DMS79 (cell line): ENCODE measurements around the gene ARF6.
A peak's percentile ranks its signal among the peaks of the same experiment; 100 is the strongest.
"Not testable (repeated sequence)": the region's sequence is repeated elsewhere in the genome, so short reads cannot be mapped to it uniquely, and the experiment has no call there.

ENCODE experiments used
- DNase-seq: peaks from one replicate; lab custom pipeline; 2025; lab: John Stamatoyannopoulos, UW

ARF6 gene

DNA sequence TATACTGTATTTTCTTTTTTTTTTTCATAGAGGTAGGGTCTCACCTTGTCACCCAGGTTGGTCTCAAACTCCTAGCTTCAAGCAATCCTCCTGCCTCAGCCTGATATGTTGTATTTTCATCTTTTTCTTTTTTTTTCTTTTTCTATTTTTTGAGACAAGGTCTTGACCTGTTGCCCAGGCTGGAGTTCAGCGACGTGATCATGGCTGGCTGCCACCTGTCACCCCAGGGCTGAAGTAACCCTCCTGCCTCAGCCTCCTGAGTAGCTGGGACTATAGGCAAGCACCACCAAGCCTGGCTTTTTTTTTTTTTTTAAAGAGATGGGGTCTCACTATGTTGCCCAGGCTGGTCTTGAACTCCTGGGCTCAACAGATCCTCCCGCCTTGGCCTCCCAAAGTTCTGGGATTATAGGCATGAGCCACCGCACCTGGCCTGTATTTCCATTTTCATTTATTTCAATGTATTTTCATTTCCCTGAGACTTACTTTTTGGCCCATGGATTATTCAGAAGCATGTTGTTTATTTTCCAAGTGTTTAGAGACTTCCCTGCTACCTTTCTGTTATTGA lies 16.2 kb upstream of the ARF6 start:
- no peak for DNase-seq

DNA sequence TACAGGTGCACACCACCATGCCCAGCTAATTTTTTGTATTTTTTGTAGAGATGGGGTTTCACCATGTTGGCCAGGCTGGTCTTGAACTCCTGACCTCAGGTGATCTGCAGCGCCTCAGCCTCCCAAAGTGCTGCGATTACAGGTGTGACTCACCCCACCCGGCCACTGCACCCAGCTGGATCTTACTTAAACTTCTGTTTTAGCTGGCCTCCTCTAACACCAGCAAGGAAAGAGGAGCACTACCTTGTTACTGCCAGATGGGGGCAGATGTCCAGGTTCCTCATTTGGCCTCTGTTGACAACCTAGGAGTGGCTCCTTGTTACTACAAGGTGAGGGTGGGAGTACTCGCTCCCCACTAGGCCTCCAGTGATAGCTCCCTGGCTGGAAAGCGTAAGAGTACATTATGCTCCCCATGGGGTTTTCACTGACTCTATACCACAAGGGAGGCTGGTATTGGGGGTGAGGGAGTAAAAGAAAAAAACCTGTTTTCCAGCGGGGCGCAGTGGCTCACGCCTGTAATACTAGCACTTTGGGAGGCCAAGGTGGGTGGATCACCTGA lies 13.2 kb upstream of the ARF6 start:
- DNase-seq, result peak; percentile 34

DNA sequence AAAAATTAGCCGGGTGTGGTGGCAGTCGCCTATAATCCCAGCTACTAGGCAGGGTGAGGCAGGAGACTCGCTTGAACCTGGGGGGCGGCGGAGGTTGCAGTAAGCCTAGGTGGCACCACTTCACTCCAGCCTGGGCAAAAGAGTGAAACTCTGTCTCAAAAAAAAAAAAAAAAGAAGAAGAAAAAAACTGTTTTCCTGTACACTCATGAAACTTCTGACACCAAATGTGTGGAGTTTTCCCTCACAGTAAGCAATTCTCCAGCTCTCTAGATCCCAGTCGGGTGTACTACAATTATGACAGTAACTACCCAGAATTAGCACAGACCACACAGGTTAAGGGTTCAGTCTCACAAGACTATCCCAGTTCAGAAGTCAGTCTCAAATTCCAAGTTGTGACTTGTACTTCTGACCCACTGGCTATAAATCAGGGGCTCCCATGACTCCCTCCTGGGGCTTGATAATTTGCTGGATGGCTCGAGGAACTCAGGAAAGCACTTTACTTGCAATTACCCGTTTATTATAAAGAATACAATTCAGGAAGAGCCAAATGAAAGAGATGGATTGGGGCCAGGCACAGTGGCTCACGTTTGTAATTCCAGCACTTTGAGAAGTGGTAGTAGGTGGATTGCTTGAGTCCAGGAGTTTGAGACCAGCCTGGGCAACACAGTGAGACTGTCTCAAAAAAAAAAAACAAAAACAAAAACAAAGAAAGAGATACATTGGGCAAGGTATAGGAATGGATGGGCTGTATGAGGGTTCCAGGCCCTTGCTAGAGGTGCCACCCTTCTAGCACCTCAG lies 12.4 kb upstream of the ARF6 start:
- peak; percentile 72 for DNase-seq

DNA sequence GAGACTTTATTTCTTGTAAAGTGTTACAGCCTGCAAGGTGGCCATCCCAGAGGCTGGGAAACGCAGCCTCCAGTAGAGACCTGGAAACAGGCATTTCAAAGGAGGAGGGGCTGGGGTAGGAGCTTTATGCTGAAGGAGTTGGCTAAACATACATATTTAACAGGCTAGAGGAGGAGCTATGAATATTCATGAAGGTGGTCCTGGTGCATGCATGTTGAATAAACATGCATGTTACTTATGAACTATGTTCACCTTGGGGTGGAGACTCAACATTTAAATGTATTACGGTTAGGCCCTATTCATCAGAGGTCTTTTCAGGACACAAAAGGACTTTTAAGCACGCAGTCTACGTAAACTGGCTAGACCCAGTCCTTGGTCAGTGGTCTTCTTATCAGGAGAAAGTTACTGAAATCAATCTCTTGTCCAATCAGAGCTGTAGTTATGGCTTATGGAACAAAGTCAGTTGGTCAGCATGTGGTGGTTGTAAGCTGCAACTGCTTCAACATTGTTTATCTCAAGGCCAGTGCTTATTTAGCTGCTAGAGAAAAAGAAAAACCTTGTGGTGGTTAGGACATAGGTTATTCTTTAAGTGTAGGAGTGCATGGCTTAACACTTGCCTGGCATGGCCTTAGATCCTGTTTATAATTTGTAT lies 11.4 kb upstream of the ARF6 start:
- no peak for DNase-seq

DNA sequence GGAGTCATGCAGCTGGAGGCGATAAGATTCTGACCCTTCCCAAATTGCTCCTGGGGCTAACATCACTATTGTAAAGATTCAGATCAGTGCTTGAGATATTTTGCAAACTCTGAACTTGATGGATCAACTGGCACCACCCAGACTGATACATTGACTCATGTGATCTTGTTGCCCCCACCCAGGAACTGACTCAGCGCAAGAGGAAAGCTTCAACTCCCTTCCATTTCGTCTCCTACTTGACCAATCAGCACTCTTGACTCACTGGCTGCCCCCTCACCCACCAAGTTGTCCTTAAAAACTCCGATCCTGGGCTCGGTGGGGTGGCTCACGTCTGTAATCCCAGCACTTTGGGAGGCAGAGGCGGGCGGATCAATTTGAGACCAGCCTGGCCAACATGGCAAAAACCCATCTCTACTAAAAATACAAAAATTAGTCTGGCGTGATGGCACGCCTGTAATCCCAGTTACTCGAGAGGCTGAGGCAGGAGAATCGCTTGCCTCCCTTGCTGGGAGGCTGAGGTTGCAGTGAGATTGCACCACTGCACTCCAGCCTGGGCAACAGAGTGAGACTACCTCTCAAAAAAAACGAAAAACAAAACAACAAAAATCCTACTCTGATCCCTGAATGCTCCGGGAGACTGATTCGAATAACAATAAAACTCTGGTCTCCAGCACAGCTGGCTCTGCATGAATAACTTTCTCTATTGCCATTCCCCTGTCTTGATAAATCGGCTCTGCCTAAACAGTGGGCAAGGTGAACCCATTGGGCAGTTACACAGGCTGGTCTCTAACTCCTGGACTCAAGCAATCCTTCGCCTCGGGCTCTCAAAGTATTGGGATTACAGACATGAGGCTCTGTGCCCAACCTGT lies 9.8 kb upstream of the ARF6 start:
- no peak for DNase-seq

DNA sequence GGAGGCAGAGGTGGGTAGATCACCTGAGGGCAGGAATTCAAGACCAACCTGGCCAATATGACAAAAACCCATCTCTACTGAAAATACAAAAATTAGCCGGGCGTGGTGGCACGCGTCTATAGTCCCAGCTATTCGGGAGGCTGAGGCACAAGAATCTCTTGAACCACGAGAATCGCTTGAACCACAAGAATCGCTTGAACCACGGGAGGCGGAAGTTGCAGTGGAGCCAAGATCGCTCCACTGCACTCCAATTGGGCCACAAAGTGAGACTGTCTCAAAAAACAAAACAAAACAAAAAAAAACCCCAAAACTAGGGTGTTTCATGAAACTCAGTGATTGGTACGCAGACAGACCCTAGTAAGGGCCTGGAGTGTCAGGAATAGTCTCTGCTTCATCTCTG lies 6.4 kb upstream of the ARF6 start:
- DNase-seq, result no peak

DNA sequence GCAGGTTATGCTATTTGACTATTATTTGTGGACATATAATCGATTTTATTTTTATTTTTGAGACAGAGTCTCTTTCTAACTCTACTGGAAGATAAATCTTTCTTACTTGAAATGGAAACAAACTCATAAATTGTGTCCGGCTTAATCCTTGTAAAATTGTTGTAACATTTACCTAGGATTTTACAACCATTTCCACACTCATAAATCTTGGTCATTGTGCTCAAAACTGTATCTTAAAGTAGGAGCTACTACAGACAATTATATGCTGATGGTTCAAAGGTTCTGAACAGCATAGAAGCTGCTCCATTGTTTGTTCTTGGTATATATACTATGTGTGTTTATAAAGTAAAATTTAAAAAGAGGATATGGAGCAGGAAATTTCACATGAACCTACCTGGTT lies 4.6 kb upstream of the ARF6 start:
- no peak for DNase-seq

DNA sequence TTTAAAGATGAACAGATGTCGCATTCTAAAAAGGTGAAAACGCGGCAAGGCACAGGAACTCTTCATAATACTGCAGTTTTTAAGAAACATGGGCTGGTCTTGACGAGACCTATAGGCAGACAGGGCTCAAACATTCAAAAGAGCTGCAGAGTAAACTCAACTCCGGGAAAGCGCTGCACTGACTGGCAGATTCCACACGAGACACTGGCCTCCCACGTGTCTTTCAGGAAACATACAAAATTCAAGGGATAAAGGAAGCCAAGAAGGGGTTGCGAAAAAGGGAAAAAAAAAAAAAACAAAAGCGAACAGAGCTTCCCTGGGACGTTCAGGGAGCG lies 614 bp upstream of the ARF6 start:
- peak; percentile 82 for DNase-seq

DNA sequence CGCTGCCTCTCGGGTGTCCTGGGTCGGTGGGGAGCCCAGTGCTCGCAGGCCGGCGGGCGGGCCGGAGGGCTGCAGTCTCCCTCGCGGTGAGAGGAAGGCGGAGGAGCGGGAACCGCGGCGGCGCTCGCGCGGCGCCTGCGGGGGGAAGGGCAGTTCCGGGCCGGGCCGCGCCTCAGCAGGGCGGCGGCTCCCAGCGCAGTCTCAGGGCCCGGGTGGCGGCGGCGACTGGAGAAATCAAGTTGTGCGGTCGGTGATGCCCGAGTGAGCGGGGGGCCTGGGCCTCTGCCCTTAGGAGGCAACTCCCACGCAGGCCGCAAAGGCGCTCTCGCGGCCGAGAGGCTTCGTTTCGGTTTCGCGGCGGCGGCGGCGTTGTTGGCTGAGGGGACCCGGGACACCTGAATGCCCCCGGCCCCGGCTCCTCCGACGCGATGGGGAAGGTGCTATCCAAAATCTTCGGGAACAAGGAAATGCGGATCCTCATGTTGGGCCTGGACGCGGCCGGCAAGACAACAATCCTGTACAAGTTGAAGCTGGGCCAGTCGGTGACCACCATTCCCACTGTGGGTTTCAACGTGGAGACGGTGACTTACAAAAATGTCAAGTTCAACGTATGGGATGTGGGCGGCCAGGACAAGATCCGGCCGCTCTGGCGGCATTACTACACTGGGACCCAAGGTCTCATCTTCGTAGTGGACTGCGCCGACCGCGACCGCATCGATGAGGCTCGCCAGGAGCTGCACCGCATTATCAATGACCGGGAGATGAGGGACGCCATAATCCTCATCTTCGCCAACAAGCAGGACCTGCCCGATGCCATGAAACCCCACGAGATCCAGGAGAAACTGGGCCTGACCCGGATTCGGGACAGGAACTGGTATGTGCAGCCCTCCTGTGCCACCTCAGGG lies 679 bp downstream of the ARF6 start:
- no peak for DNase-seq

DNA sequence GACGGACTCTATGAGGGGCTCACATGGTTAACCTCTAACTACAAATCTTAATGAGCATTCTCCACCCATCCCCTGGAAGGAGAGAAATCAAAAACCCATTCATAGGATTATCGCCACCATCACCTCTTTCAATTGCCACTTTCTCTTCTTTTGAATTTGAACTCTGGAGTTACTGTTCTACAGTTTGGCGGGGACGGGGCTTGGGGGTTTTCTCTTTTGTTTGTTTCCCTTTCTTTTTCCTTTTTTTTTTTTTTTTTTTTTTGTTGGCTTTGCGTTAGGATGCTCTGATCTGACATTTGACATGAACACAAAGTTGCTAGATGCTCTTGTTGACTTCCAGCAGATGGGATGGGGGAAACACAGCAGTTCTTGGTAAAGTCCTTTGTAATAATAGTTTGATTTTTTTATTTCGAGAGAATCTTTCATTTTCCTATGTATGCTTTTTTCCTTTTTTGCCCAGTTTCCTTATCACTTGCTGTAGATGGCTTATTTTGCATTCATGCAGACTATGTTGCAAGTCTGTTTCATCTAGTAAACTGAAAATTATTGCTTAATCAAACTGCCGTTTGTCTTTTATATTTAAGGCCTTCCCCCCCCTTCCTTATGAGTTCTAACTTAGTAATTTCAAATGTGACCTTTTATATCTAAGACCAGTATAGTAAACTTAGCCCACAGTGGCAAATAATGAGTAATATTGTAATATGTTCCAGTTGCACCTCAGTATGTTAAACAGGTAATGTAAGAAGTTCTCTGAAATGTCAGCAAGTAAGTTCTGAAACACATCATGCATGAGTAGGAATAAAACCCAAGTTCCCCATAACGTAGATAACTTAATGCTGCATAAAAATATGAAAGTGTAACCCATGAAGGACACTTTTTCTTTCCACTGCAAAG lies 1.6 kb downstream of the ARF6 start:
- not testable (repeated sequence) for DNase-seq

DNA sequence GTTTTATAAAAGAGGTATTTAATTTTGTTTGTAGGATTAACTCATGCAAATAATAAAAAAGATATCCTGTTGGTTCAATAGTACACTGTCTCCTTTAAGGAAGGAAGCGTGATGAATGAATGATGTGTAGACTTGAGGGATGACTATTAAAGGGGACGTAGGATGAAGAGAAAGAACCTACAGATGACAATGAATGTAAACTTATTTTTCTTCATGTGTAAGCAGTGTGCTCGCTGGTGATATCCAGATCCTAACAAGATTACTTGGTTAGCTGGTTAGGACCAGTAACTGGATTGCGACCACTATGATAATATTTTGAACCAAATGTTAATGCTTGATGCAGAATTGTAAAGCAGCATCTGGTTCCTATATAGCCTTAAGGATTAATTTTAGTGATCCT lies 2.6 kb downstream of the ARF6 start:
- DNase-seq, result no peak

DNA sequence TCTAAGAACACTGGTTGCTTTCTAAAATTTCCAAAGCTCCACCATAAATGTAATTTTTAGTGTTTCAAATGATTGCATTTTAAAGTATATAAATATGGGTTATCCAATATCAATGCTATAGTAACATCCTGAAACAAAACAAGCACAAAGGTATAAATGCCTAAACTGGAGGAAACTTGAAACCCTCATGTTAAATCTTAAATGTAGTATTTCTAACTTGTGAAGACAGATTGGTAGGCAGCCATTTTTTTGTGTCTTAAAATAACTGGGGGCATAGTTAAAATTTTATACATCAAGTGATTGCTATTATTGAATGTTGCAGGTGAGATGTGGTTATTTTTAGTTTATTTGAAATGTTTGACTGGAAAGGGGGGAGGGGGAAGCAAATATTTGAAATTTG lies 3.4 kb downstream of the ARF6 start:
- DNase-seq, result not testable (repeated sequence)

DNA sequence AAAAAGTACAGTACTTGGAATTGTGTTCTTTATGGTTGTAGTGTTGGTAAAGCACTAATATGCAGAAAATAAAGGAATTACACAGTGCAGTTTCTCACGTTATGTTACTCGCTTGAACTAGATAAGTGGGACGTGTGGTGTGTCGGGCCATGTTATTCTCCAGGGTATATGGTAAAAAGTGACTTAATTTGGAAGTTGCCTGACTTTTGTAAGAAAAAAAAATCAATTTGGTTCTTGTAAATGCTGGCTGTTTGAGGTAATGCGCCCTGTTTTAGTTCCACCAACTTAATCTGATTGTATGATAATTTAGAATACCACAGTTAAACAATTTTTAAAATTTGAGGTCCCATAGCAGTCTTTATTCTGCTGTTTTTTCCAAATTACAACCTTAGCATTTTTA lies 4.1 kb downstream of the ARF6 start:
- no peak for DNase-seq

DNA sequence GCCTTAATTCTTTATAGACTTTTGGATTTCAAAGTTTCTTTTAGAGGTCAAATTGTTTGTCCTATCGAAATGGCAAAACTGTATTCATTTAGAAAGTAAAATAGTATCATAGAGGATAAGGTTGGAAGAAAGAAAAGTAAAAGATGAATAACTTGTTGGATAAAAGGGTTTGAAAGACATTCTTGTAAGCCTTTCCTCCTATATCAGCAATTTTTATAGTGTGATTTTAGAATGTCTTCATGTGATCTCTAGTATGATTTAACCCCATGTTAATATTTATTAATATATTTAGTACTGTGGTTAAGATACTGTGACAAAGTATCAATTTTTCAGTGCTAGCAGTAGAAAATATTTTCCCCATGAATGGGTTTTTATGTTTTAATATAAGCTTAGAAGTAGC lies 4.5 kb downstream of the ARF6 start:
- no peak for DNase-seq

DNA sequence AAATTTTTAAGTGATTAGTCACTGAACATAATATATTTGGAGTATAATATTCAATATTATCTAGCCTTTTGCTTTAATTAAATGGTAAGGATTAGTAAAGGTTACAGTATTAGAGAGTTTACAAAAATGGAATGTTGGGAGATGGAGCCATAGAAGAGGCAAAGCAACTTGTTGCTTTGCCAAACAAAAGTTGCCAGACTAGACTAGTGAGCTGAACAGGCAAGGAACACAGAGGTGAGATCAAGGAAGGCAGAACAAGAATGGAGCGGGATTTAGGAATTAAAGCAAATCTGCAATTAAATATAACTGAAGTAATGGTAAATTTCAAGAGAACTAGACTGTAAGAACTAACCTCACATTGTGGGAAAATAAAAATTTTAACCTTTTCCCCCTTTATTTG lies 5.1 kb downstream of the ARF6 start:
- DNase-seq, result no peak

DNA sequence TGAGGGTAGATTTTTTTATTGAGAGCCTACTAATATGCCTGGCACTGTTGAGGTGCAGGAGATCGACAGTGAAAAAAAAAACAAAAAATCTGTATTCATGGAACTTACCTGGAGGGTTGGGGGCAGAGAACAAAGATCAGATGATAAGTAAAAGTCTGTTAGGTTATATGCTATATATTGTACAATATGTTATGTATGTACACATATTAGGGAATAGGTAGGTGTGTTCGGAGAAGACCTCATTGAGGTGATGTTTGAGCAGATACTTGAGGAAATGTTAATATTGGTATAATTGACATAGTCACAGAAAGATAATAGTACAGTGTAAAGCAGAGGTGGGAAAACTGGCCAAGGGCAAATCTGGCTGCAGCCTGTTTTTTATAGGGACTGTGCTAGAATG lies 5.6 kb downstream of the ARF6 start:
- DNase-seq, result no peak

DNA sequence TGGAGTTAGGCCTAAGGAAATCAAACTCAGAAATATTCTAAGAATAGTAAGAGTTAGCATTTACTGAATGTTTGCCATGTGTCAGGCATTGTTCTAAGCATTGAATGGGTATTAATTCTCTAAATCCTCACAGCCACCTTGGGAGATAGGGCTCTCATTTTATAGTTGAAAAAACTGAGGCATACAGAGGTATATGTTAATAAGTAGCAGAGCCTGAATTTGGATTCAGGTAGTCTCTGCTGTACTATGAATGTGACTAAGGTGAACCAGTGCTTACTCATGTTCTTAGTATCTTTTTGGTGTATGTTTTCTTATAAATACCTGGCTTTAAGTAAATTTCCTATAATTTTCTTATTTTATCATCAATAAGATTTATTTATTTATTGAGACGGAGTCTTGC lies 8.1 kb downstream of the ARF6 start:
- no peak for DNase-seq

DNA sequence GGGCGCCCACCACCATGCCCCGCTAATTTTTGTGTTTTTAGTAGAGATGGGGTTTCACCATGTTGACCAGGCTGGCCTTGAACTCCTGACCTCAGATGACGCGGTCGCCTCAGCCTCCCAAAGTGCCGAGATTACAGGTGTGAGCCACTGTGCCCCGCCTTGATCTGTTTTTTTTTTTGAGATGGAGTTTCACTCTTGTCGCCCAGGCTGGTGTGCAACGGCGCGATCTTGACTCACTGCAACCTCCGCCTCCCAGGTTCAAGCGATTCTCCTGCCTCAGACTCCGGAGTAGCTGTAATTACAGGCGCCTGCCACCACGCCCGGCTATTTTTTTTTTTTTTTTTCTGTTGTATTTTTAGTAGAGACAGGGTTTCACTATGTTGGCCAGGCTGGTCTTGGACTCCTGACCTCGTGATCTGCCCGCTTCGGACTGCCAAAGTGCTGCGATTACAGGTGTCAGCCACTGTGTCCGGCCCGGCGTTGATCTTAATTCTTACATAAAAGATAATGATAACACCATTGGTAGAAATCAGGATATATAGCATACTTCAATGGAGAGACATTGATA lies 9.9 kb downstream of the ARF6 start:
- not testable (repeated sequence) for DNase-seq

DNA sequence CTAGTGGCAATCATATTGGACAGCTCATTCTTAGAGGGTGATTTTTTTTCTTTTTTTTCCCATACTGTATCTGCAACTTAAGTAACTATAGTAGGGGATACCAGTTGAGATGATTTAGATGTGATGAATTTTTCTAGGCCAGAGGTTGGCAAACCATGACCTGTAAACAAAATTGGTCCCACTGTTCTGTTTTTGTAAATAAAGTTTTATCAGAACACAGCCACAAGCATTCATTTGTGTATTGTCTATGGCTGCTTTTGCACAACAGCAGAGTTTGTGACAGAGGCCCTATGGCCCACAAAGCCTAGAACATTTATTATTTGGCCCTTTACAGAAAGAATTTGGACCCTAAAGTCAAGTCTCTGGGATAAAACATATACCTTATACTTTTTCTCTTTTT lies 11.4 kb downstream of the ARF6 start:
- no peak for DNase-seq

DNA sequence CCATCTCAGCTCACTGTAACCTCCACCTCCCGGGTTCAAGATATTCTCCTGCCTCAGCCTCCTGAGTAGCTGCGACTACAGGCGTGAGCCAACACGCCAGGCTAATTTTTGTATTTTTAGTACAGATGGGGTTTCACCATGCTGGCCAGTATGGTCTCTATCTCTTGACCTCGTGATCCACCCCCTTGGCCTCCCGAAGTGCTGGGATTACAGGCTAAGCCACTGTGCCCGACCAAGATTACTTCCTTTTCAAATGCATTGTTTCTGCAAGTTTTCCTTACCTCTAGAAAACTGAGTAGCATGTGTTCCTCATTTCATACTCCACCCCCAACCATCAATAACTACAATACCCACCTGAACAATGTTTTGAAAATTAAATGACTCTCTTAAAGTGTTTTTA lies 13.1 kb downstream of the ARF6 start:
- DNase-seq, result no peak
